A673 (cell line): ENCODE data around the gene RSRC1.

Source experiments
- CTCF ChIP-seq: fragments of 300-800, 200-600 bp; sonication (generic); conservative IDR thresholded peaks from 2 replicates; pipeline ENCODE4 v1.5.1; 2017; ENCODE audit warnings: low read depth, mild to moderate bottlenecking, antibody characterized with exemption, low read length, moderate library complexity, mixed read lengths
- EZH2 ChIP-seq: fragments of 200-600 bp; sonication (generic); IDR thresholded peaks from 2 replicates; pipeline ENCODE4 v1.6.1; 2017; ENCODE audit warnings: borderline replicate concordance, low read depth, mild to moderate bottlenecking, mixed read lengths, antibody characterized with exemption, low read length; ENCODE audit not compliant: poor library complexity, severe bottlenecking

- no peak for TF ChIP-seq CTCF
- no peak for TF ChIP-seq EZH2
Observed at GRCh38 chr3:158460926-158461325, 351.0 kb downstream of the RSRC1 start.
